Heart left ventricle (tissue), 13 donors: Measurements from ENCODE around the gene ADCK1.

ENCODE experiments used
- CTCF ChIP-seq, 12 donors: fragments of 200-600 bp; sonication (generic) in 4 of 12; IDR thresholded peaks; one replicate each; pipeline versions ENCODE4 v1.5.0 to v1.8.0; 2018 to 2022; ENCODE audit warnings: antibody characterized with exemption in 12 of 12, mild to moderate bottlenecking in 5 of 12
- POLR2A ChIP-seq, 2 donors: fragments of 450-650 bp; IDR thresholded peaks; one replicate each; pipeline ENCODE4 v1.6.1; 2017; ENCODE audit warnings: antibody characterized with exemption in 2 of 2, mild to moderate bottlenecking in 2 of 2, moderate library complexity in 2 of 2
- donor health status: ischemic (EF 13 %, LVEDD 7.1; RV severe dilation, severe dysfunction).
- donor health status: DM: no; HTN: yes; CAD: no.
- donor health status: DM: no; HTN: no; CAD: no.
- donor health status: ischemic (EF 25% LVEDD 6.9; RV normal size, moderate dysfunction).
- donor health status: ischemic (EF 25% LVEDD 5.7; RV mildly dilated, moderate dysfunction).
- donor health status: ischemic (EF 35%, LVEDD 5.7; RV mildly dilated, moderate dysfunction).
- donor health status: nonischemic (EF 11% LVEDD 7.7; RV severe dilation, severe dysfunction).
- donor health status: DM: yes; HTN: yes; CAD: no.
- donor health status: PGD.
- donor health status: ischemic (EF 29% LVEDD 5.4; RV normal size, mild dysfunction).
- donor health status: nonischemic (EF 23%, LVEDD 6.1; RV moderate dilation, normal function).

GRCh38 chr14:77964586-77964985 lies 164.7 kb downstream of the ADCK1 start:
- TF ChIP-seq CTCF (IDR thresholded peaks at IDR 0.05) = no peak
- TF ChIP-seq POLR2A (IDR thresholded peaks at IDR 0.05) = no peak
